Astrocyte (in vitro differentiated cells and primary cell): ENCODE data around the gene UBE2E2. TPM values are rescaled to one million over a fixed set of nuclear protein-coding genes. Genes with fewer than 3 reads are reported as not detected.

Source experiments
- DNase-seq: peaks from one replicate; pipeline ENCODE4 v3.0.0-alpha.2; 2010; ENCODE audit warnings: low read depth
- FAIRE-seq: peaks from 2 replicates; lab custom pipeline; 2011; peaks lifted over from hg19 to GRCh38; lab: Jason Lieb, UNC
- H2AFZ ChIP-seq: 2 replicates; pipeline ENCODE4 v1.6.0; 2012; ENCODE audit warnings: low read depth, low read length, inconsistent platforms
- H3K27ac ChIP-seq: 2 replicates; pipeline ENCODE4 v1.5.1; 2011; ENCODE audit warnings: low read depth, low read length, inconsistent platforms
- H3K27me3 ChIP-seq: 2 replicates; pipeline ENCODE4 v1.6.0; 2011; ENCODE audit warnings: low read length, inconsistent platforms; ENCODE audit not compliant: insufficient read depth
- H3K36me3 ChIP-seq: 2 replicates; pipeline ENCODE4 v1.5.1; 2011; ENCODE audit warnings: low read length, inconsistent platforms; ENCODE audit not compliant: insufficient read depth
- H3K4me1 ChIP-seq: 2 replicates; pipeline ENCODE4 v1.5.1; 2011; ENCODE audit warnings: low read length, inconsistent platforms; ENCODE audit not compliant: insufficient read depth
- H3K4me2 ChIP-seq: 2 replicates; pipeline ENCODE4 v1.6.0; 2012; ENCODE audit warnings: low read length, inconsistent platforms
- H3K4me3 ChIP-seq: 2 replicates; pipeline ENCODE4 v1.5.1; 2011; ENCODE audit warnings: low read depth, mild to moderate bottlenecking, low read length, inconsistent platforms; ENCODE audit not compliant: insufficient read depth
- H3K79me2 ChIP-seq: 2 replicates; pipeline ENCODE4 v1.6.0; 2012; ENCODE audit warnings: mild to moderate bottlenecking, low read length, inconsistent platforms; ENCODE audit not compliant: insufficient read depth
- H3K9ac ChIP-seq: 2 replicates; pipeline ENCODE4 v1.6.0; 2012; ENCODE audit warnings: mild to moderate bottlenecking, low read length, inconsistent platforms
- H3K9me3 ChIP-seq: 2 replicates; pipeline ENCODE4 v1.5.1; 2012; ENCODE audit warnings: low read depth, mild to moderate bottlenecking, low read length, inconsistent platforms; ENCODE audit not compliant: insufficient read depth
- H4K20me1 ChIP-seq: 2 replicates; pipeline ENCODE4 v1.6.0; 2012; ENCODE audit warnings: low read length, inconsistent platforms; ENCODE audit not compliant: insufficient read depth
- H3K27ac Mint-ChIP-seq: one replicate; pipeline ENCODE4 v1.8.0; 2021; ENCODE audit warnings: mild to moderate bottlenecking, mixed read lengths; ENCODE audit not compliant: unreplicated experiment
- H3K27me3 Mint-ChIP-seq: one replicate; pipeline ENCODE4 v1.8.0; 2021; ENCODE audit warnings: low read depth, mixed read lengths; ENCODE audit not compliant: unreplicated experiment
- H3K36me3 Mint-ChIP-seq: one replicate; pipeline ENCODE4 v1.8.0; 2021; ENCODE audit warnings: low read depth, mixed read lengths; ENCODE audit not compliant: unreplicated experiment
- H3K4me1 Mint-ChIP-seq: one replicate; pipeline ENCODE4 v1.8.0; 2021; ENCODE audit warnings: low read depth, mixed read lengths; ENCODE audit not compliant: unreplicated experiment
- H3K4me3 Mint-ChIP-seq: one replicate; pipeline ENCODE4 v1.8.0; 2021; ENCODE audit warnings: mild to moderate bottlenecking, moderate library complexity, mixed read lengths; ENCODE audit not compliant: unreplicated experiment
- H3K9me3 Mint-ChIP-seq: one replicate; pipeline ENCODE4 v1.8.0; 2021; ENCODE audit warnings: mild to moderate bottlenecking, mixed read lengths; ENCODE audit not compliant: unreplicated experiment
- EZH2 ChIP-seq: IDR thresholded peaks from 2 replicates; pipeline ENCODE4 v1.6.1; 2012; ENCODE audit warnings: mild to moderate bottlenecking, low read length, inconsistent platforms; ENCODE audit not compliant: insufficient read depth
- total RNA-seq: library from RNA; stranded (reverse); gene quantifications from 2 replicates; pipeline ENCODE4 v1.2.1, GENCODE V29; 2021
- TF ChIP-seq, protein P1 (sequence below): IDR thresholded peaks from 2 replicates; pipeline ENCODE4 v1.5.1; 2011; ENCODE audit warnings: low read depth, mild to moderate bottlenecking, inconsistent platforms, low read length, moderate library complexity; ENCODE audit not compliant: insufficient read depth

Gene UBE2E2
- total RNA-seq, 1 donor from 2014 or later: 89.8 TPM

DNA sequence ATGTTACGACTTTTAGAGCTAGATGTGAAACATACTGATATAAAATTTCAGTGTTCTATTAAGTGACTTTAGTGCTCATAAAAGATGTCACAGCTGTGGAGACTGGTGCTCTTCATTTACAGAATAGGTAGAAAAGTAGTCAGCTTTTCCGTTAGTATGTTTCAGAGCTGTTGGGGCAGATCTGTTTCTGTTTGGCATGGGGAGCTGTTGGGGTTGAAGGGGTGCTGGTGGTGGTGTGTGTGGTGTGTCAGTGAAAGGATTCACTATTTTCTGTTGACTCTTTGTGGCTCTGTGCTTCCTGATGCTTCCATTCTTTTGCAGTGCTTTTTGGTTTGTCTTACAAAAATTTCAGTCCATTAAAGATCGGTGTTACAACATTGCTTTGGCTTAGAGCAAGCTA lies 3.2 kb downstream of the UBE2E2 start:
- Histone ChIP-seq H3K9me3 (no peaks in the 10 kb centered on the region), H3K27ac (no peak overlapping the region), H3K36me3 (no peaks in the 10 kb centered on the region), H3K79me2 (peaks cover 65% of the 10 kb centered on the region), H3K4me1 (peaks cover 5% of the 10 kb centered on the region), H3K9ac (no peak overlapping the region), H4K20me1 (peaks cover 55% of the 10 kb centered on the region), H2AFZ (no peak overlapping the region), H3K4me2 (no peak overlapping the region), H3K4me3 (no peak overlapping the region), H3K27me3 (no peaks in the 10 kb centered on the region)
- no peak for TF ChIP-seq EZH2
- TF ChIP-seq, protein P1, sequence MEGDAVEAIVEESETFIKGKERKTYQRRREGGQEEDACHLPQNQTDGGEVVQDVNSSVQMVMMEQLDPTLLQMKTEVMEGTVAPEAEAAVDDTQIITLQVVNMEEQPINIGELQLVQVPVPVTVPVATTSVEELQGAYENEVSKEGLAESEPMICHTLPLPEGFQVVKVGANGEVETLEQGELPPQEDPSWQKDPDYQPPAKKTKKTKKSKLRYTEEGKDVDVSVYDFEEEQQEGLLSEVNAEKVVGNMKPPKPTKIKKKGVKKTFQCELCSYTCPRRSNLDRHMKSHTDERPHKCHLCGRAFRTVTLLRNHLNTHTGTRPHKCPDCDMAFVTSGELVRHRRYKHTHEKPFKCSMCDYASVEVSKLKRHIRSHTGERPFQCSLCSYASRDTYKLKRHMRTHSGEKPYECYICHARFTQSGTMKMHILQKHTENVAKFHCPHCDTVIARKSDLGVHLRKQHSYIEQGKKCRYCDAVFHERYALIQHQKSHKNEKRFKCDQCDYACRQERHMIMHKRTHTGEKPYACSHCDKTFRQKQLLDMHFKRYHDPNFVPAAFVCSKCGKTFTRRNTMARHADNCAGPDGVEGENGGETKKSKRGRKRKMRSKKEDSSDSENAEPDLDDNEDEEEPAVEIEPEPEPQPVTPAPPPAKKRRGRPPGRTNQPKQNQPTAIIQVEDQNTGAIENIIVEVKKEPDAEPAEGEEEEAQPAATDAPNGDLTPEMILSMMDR: no peak
- Mint-ChIP-seq H3K4me1 (peaks cover 15% of the 10 kb centered on the region), H3K27me3 (no peaks in the 10 kb centered on the region), H3K36me3 (no peaks in the 10 kb centered on the region), H3K4me3 (no peak overlapping the region), H3K9me3 (no peaks in the 10 kb centered on the region), H3K27ac (no peak overlapping the region)
- FAIRE-seq: no peak
- no peak for DNase-seq

DNA sequence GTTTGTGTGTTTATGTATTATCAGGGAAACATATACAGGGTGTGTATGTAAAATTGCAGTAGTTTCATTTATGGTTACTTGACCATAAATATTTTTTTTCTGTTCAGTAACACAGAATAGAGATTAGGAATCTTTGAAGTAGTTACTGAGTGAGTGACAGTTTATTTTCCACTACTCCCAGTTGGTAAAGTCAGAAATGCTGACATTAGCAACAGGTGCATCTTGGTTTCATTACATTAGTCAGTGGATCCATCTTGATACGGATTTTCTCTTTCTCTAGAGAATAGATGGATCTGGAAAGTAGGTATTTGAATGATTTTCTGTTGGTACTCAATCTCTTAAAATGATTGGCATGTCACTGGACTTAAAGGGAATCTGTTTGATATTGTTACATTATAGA lies 6.0 kb downstream of the UBE2E2 start:
- FAIRE-seq: no peak
- Histone ChIP-seq H3K36me3 (no peaks in the 10 kb centered on the region), H2AFZ (no peak overlapping the region), H3K9ac (no peak overlapping the region), H3K4me3 (no peak overlapping the region), H3K9me3 (no peaks in the 10 kb centered on the region), H3K79me2 (peaks cover 57% of the 10 kb centered on the region), H4K20me1 (peaks cover 64% of the 10 kb centered on the region), H3K4me1 (no peaks in the 10 kb centered on the region), H3K27ac (no peak overlapping the region), H3K4me2 (no peak overlapping the region), H3K27me3 (no peaks in the 10 kb centered on the region)
- Mint-ChIP-seq H3K9me3 (no peaks in the 10 kb centered on the region), H3K27me3 (no peaks in the 10 kb centered on the region), H3K4me1 (peaks cover 12% of the 10 kb centered on the region), H3K4me3 (no peak overlapping the region), H3K27ac (no peak overlapping the region), H3K36me3 (no peaks in the 10 kb centered on the region)
- TF ChIP-seq, protein P1: no peak
- TF ChIP-seq EZH2: no peak
- no peak for DNase-seq

DNA sequence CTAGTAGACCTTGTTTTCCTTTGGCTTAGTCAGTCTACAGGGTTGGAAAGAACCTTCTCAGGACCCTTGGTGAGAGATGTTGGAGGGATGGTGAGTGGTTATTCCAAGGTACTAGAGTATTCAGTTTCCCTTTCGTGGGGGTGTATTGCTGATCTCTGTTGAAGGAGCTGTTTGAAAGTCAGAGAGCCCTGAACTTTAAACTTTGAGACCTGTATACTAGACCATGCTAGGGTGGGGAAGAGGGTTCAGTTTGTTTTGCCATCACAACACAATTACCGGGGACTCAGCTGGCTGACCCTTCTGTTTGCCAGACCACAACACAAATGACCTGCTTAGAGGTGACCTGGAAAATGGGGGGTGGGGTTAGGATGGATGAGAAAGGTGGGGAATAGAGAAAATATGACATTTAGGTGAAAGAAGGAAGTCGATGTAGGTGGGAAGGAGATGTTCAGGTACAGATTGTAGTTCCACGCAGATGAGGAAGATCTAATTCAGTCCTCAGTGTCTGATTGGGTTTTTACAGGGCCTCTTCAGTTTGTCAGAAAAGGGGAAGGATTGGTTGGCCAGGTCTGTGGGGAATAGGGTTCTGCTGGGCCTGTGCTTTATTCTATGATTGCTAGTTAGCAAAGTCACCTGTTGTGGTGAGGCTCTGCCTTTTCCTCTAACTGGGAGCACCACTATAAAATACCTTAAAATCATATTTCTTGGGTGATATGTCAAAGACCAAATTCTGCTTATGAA lies 6.8 kb downstream of the UBE2E2 start:
- Histone ChIP-seq H3K36me3 (no peaks in the 10 kb centered on the region), H3K27ac (no peak overlapping the region), H3K9me3 (no peaks in the 10 kb centered on the region), H3K4me1 (no peaks in the 10 kb centered on the region), H3K79me2 (peaks cover 48% of the 10 kb centered on the region), H3K9ac (no peak overlapping the region), H3K27me3 (no peaks in the 10 kb centered on the region), H3K4me2 (no peak overlapping the region), H4K20me1 (peaks cover 58% of the 10 kb centered on the region), H3K4me3 (no peak overlapping the region), H2AFZ (no peak overlapping the region)
- no peak for TF ChIP-seq EZH2
- TF ChIP-seq, protein P1: no peak
- Mint-ChIP-seq H3K27ac (no peak overlapping the region), H3K36me3 (no peaks in the 10 kb centered on the region), H3K4me3 (no peak overlapping the region), H3K27me3 (no peaks in the 10 kb centered on the region), H3K4me1 (peaks cover 12% of the 10 kb centered on the region), H3K9me3 (no peaks in the 10 kb centered on the region)
- no peak for FAIRE-seq
- DNase-seq: no peak
